GM18907 (cell line): ENCODE measurements around the gene RNF144A.

Source experiments
- ATAC-seq: cut with Tn5 transposase; IDR thresholded peaks from one replicate; pipeline ENCODE4 v1.9.1; 2021; ENCODE audit warnings: mild to moderate bottlenecking, moderate library complexity; ENCODE audit not compliant: unreplicated experiment

The RNF144A gene

GRCh38 chr2:6968319-6969100 is 51.3 kb downstream of the RNF144A start:
- no peak for ATAC-seq

- ATAC-seq = no peak
Observed at GRCh38 chr2:6970551-6970950, 53.3 kb downstream of the RNF144A start.

GRCh38 chr2:6970976-6971480 is 53.8 kb downstream of the RNF144A start:
- ATAC-seq = no peak

GRCh38 chr2:6971502-6971901 is 54.3 kb downstream of the RNF144A start:
- no peak for ATAC-seq

- ATAC-seq = no peak
Observed at GRCh38 chr2:6972067-6972710, 55.0 kb downstream of the RNF144A start.

GRCh38 chr2:6973895-6974545 is 56.8 kb downstream of the RNF144A start:
- ATAC-seq = no peak

- no peak for ATAC-seq
Observed at GRCh38 chr2:6975988-6976387, 58.8 kb downstream of the RNF144A start.

- ATAC-seq = no peak
Observed at GRCh38 chr2:6977113-6977741, 60.0 kb downstream of the RNF144A start.

- ATAC-seq = no peak
Observed at GRCh38 chr2:6977786-6978185, 60.6 kb downstream of the RNF144A start.

- ATAC-seq = no peak
Observed at GRCh38 chr2:6978991-6979390, 61.8 kb downstream of the RNF144A start.

GRCh38 chr2:6982449-6982848 is 65.2 kb downstream of the RNF144A start:
- ATAC-seq = no peak

GRCh38 chr2:6982934-6983589 is 65.8 kb downstream of the RNF144A start:
- no peak for ATAC-seq

- ATAC-seq = no peak
Observed at GRCh38 chr2:6986301-6986911, 69.2 kb downstream of the RNF144A start.

GRCh38 chr2:6986912-6987361 is 69.7 kb downstream of the RNF144A start:
- ATAC-seq = no peak

- ATAC-seq = no peak
Observed at GRCh38 chr2:6990871-6991270, 73.7 kb downstream of the RNF144A start.

- ATAC-seq = no peak
Observed at GRCh38 chr2:6992794-6993228, 75.6 kb downstream of the RNF144A start.

GRCh38 chr2:6993229-6993640 is 76.0 kb downstream of the RNF144A start:
- ATAC-seq = no peak

GRCh38 chr2:6993936-6994335 is 76.7 kb downstream of the RNF144A start:
- no peak for ATAC-seq

GRCh38 chr2:6994536-6995128 is 77.4 kb downstream of the RNF144A start:
- ATAC-seq = no peak
